Thoracic aorta (tissue), 2 donors: ENCODE results near the gene TTC7B. TPM values are rescaled to one million over a fixed set of nuclear protein-coding genes. Genes with fewer than 3 reads are reported as not detected.

Experiments used
- ATAC-seq: fragments of 150-250 bp; one replicate; pipeline ENCODE4 v1.8.0; 2017; ENCODE audit warnings: low read depth; ENCODE audit not compliant: insufficient number of reproducible peaks, low FRiP score
- DNase-seq: peaks from one replicate; pipeline ENCODE4 v3.0.0-alpha.2; 2020; ENCODE audit warnings: low spot score
- H3K27ac ChIP-seq, 2 donors: fragments of 200-600 bp; sonication (generic); 1 replicate in 1 of 2; 2 replicates in 1 of 2; pipeline ENCODE4 v1.5.1; 2016; ENCODE audit warnings: mild to moderate bottlenecking in 2 of 2, moderate library complexity in 2 of 2
- H3K27me3 ChIP-seq: fragments of 200-600 bp; sonication (generic); replicated peaks from 2 replicates; pipeline ENCODE4 v1.6.0; 2016; ENCODE audit warnings: mild to moderate bottlenecking; ENCODE audit not compliant: insufficient read depth
- H3K36me3 ChIP-seq: fragments of 200-600 bp; sonication (generic); one replicate; pipeline ENCODE4 v1.5.1; 2016
- H3K4me1 ChIP-seq, 2 donors: fragments of 200-600 bp; sonication (generic); 1 replicate in 1 of 2; 2 replicates in 1 of 2; pipeline versions ENCODE4 v1.5.1 to v1.6.0; 2016; ENCODE audit warnings: low read depth in 2 of 2, mild to moderate bottlenecking in 1 of 2; ENCODE audit not compliant: control insufficient read depth in 1 of 2
- H3K4me3 ChIP-seq: fragments of 200-600 bp; sonication (generic); 2 replicates; pipeline ENCODE4 v1.5.1; 2016; ENCODE audit warnings: mild to moderate bottlenecking
- H3K9me3 ChIP-seq: fragments of 200-600 bp; sonication (generic); 2 replicates; pipeline ENCODE4 v1.5.1; 2016
- total RNA-seq, 2 donors: library from RNA; depleted of rRNA; stranded (reverse); fragments of >200 nt; gene quantifications; one replicate each; pipeline versions ENCODE4 v1.1.0 to v1.2.3, GENCODE V29; 2016
- TF ChIP-seq, protein P1 (sequence below): fragments of 200-600 bp; sonication (generic); IDR thresholded peaks from one replicate; pipeline ENCODE4 v1.5.1; 2019; ENCODE audit warnings: antibody characterized with exemption

The TTC7B gene
- total RNA-seq, 2 donors from 2014 or later = 38.9 to 56.3 TPM

- no peaks in the 10 kb centered on the region for H3K27me3 ChIP-seq
- DNase-seq (no peak), ATAC-seq (no peak)
Measured at GRCh38 chr14:90564496-90564895, 251.7 kb downstream of the TTC7B start.

GRCh38 chr14:90562652-90563051 is 253.6 kb downstream of the TTC7B start:
- TF ChIP-seq, protein P1, sequence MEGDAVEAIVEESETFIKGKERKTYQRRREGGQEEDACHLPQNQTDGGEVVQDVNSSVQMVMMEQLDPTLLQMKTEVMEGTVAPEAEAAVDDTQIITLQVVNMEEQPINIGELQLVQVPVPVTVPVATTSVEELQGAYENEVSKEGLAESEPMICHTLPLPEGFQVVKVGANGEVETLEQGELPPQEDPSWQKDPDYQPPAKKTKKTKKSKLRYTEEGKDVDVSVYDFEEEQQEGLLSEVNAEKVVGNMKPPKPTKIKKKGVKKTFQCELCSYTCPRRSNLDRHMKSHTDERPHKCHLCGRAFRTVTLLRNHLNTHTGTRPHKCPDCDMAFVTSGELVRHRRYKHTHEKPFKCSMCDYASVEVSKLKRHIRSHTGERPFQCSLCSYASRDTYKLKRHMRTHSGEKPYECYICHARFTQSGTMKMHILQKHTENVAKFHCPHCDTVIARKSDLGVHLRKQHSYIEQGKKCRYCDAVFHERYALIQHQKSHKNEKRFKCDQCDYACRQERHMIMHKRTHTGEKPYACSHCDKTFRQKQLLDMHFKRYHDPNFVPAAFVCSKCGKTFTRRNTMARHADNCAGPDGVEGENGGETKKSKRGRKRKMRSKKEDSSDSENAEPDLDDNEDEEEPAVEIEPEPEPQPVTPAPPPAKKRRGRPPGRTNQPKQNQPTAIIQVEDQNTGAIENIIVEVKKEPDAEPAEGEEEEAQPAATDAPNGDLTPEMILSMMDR = no peak
- DNase-seq (no peak), ATAC-seq (no peak)
- H3K36me3 ChIP-seq = peaks cover 3% of the 10 kb centered on the region
- no peaks in the 10 kb centered on the region for H3K27me3 ChIP-seq
- peaks cover 0 to under 1% of the 10 kb centered on the region in 2 donors for H3K4me1 ChIP-seq
- H3K27ac ChIP-seq = no peak overlapping the region
- H3K4me3 ChIP-seq = no peak overlapping the region
- H3K9me3 ChIP-seq = no peaks in the 10 kb centered on the region

More at GRCh38 chr14:90564496-90564895, 251.7 kb downstream of the TTC7B start:
- Histone ChIP-seq H3K36me3 (peaks cover 3% of the 10 kb centered on the region), H3K9me3 (no peaks in the 10 kb centered on the region), H3K4me1 (peaks cover 12 to 17% of the 10 kb centered on the region in 2 donors), H3K4me3 (no peak overlapping the region), H3K27ac (no peak overlapping the region)
- TF ChIP-seq, protein P1 = no peak

GRCh38 chr14:90561920-90562319 is 254.3 kb downstream of the TTC7B start:
- H3K4me1 ChIP-seq = no peaks in the 10 kb centered on the region
- H3K4me3 ChIP-seq = no peak overlapping the region
- H3K36me3 ChIP-seq = peaks cover 3% of the 10 kb centered on the region
- TF ChIP-seq, protein P1 = no peak
- no peaks in the 10 kb centered on the region for H3K9me3 ChIP-seq
- H3K27ac ChIP-seq = no peak overlapping the region
- no peak for DNase-seq
- ATAC-seq = no peak
- H3K27me3 ChIP-seq = no peaks in the 10 kb centered on the region

DNA sequence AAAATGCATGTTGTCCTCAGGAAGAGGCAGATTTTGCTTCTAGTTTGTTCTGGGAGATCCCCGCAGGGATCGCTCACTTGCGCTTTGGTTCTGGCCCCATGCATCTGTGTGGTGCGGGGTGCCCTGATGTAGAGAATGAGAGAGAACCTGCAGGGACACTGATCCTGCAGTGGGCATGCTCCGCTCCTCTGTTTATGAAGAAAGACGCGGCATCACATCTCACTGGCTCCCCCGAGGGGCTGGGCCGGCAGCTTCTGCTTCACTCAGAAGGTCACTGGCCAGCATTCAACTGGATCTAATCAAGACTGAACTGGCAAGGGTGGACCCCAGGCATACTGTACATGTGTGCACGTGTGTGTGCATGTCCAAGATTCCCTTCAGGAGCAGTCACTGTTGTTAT is 255.2 kb downstream of the TTC7B start:
- DNase-seq (no peak), ATAC-seq (no peak)
- TF ChIP-seq, protein P1 = no peak
- Histone ChIP-seq H3K4me1 (no peaks in the 10 kb centered on the region), H3K36me3 (peaks cover 3% of the 10 kb centered on the region), H3K9me3 (no peaks in the 10 kb centered on the region), H3K27me3 (no peaks in the 10 kb centered on the region), H3K4me3 (no peak overlapping the region), H3K27ac (no peak overlapping the region)

DNA sequence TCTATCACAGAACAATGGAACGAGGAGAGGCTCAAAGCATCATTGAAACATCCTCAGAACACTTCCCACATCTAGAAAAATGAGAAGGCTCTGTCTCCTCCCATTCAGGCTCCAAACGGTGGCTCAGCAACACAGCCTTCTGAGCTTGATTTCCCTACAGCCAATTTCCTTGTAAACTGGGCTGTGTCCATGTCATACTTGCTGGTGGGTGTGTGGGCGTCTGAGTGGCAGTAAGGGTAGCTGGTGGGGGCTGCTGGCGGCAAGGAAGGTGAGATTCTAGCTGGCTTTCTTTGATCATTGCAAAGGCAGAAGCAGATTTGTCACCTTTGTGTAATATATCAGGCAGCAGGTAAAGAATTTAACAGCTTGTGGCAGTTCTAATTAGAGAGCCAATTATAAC is 255.7 kb downstream of the TTC7B start:
- Histone ChIP-seq H3K27ac (no peak overlapping the region), H3K4me1 (no peaks in the 10 kb centered on the region), H3K4me3 (no peak overlapping the region), H3K9me3 (no peaks in the 10 kb centered on the region), H3K27me3 (no peaks in the 10 kb centered on the region), H3K36me3 (peaks cover 3% of the 10 kb centered on the region)
- DNase-seq = no peak
- TF ChIP-seq, protein P1 = no peak
- ATAC-seq = no peak
